T47D (cell line): ENCODE measurements around the gene PDPK1.
A peak's percentile ranks its signal among the peaks of the same experiment; 100 is the strongest.
"Not testable (repeated sequence)": the region's sequence is repeated elsewhere in the genome, so short reads cannot be mapped to it uniquely, and the experiment has no call there.

Experiments
- DNase-seq, 2 experiments: peaks; one replicate each; pipeline versions ENCODE4 v3.0.0 to v3.0.0-alpha.2; 2011 to 2012; ENCODE audit warnings: low read depth in 1 of 2, low spot score in 1 of 2
- JUND ChIP-seq: IDR thresholded peaks from 2 replicates; pipeline ENCODE4 v1.6.1; 2012; ENCODE audit warnings: low read depth
- in situ Hi-C: cut with HindIII; loops from 2 replicates; pipeline ENCODE4 v1.10.0; 2016; ENCODE audit warnings: low sequenced_read_pairs, low pct_unique_long_range_greater_than_20kb

PDPK1 gene

GRCh38 chr16:2603165-2604015 lies 65.6 kb downstream of the PDPK1 start:
- TF ChIP-seq JUND = 0 out of 2 replicates have a peak, but pooled peaks have one; percentile 44
- in situ Hi-C loops = no loop called here
- peak; percentile 98 to 99 for DNase-seq

GRCh38 chr16:2604016-2604369 lies 66.2 kb downstream of the PDPK1 start:
- DNase-seq = peak in 1 of 2 experiments; percentile 8
- in situ Hi-C loops = not testable (repeated sequence)

GRCh38 chr16:2606820-2607219 lies 69.0 kb downstream of the PDPK1 start:
- in situ Hi-C loops, DNase-seq: not testable (repeated sequence)

GRCh38 chr16:2609345-2609744 lies 71.5 kb downstream of the PDPK1 start:
- in situ Hi-C loops, DNase-seq: not testable (repeated sequence)

GRCh38 chr16:2609827-2610470 lies 72.1 kb downstream of the PDPK1 start:
- no peak for TF ChIP-seq JUND
- in situ Hi-C loops = no loop called here
- DNase-seq = no peak

- no peak for DNase-seq
- no peak for TF ChIP-seq JUND
- in situ Hi-C loops = no loop called here
Observed at GRCh38 chr16:2610781-2611498, 73.1 kb downstream of the PDPK1 start.

GRCh38 chr16:2611499-2611862 lies 73.7 kb downstream of the PDPK1 start:
- in situ Hi-C loops = no loop called here
- no peak for DNase-seq
- TF ChIP-seq JUND = no peak

GRCh38 chr16:2611877-2612276 lies 74.1 kb downstream of the PDPK1 start:
- DNase-seq, in situ Hi-C loops: not testable (repeated sequence)

GRCh38 chr16:2613251-2613650 lies 75.4 kb downstream of the PDPK1 start:
- DNase-seq, in situ Hi-C loops: not testable (repeated sequence)

GRCh38 chr16:2614761-2615191 lies 77.0 kb downstream of the PDPK1 start:
- in situ Hi-C loops = no loop called here
- DNase-seq = no peak
- no peak for TF ChIP-seq JUND

- in situ Hi-C loops, DNase-seq: not testable (repeated sequence)
Observed at GRCh38 chr16:2618964-2619363, 81.1 kb downstream of the PDPK1 start.

GRCh38 chr16:2619628-2620027 lies 81.8 kb downstream of the PDPK1 start:
- in situ Hi-C loops, DNase-seq: not testable (repeated sequence)

- DNase-seq, in situ Hi-C loops: not testable (repeated sequence)
Observed at GRCh38 chr16:2620870-2621269, 83.0 kb downstream of the PDPK1 start.

GRCh38 chr16:2621395-2621794 lies 83.6 kb downstream of the PDPK1 start:
- DNase-seq, in situ Hi-C loops: not testable (repeated sequence)

- in situ Hi-C loops, DNase-seq: not testable (repeated sequence)
Observed at GRCh38 chr16:2627075-2627474, 89.3 kb downstream of the PDPK1 start.

GRCh38 chr16:2631203-2631602 lies 93.4 kb downstream of the PDPK1 start:
- in situ Hi-C loops = not testable (repeated sequence)

GRCh38 chr16:2632291-2632690 lies 94.5 kb downstream of the PDPK1 start:
- in situ Hi-C loops, DNase-seq: not testable (repeated sequence)

More at GRCh38 chr16:2631203-2631602, 93.4 kb downstream of the PDPK1 start:
- DNase-seq = not testable (repeated sequence)
